Fibroblast of pulmonary artery (primary cell): ENCODE data around the gene NEDD9.

Experiments used
- DNase-seq: peaks from one replicate; pipeline ENCODE4 v3.0.0-alpha.2; 2010; ENCODE audit warnings: low read depth
- H3K4me3 ChIP-seq: replicated peaks from 2 replicates; pipeline ENCODE4 v1.5.1; 2011; ENCODE audit warnings: low read depth, mild to moderate bottlenecking, control low read depth, low read length, moderate library complexity
- TF ChIP-seq, protein P1 (sequence below): IDR thresholded peaks from 2 replicates; pipeline ENCODE4 v1.5.1; 2011; ENCODE audit warnings: mild to moderate bottlenecking, control low read depth, low read length, inconsistent platforms; ENCODE audit errors: missing control alignments

The NEDD9 gene, protein sequence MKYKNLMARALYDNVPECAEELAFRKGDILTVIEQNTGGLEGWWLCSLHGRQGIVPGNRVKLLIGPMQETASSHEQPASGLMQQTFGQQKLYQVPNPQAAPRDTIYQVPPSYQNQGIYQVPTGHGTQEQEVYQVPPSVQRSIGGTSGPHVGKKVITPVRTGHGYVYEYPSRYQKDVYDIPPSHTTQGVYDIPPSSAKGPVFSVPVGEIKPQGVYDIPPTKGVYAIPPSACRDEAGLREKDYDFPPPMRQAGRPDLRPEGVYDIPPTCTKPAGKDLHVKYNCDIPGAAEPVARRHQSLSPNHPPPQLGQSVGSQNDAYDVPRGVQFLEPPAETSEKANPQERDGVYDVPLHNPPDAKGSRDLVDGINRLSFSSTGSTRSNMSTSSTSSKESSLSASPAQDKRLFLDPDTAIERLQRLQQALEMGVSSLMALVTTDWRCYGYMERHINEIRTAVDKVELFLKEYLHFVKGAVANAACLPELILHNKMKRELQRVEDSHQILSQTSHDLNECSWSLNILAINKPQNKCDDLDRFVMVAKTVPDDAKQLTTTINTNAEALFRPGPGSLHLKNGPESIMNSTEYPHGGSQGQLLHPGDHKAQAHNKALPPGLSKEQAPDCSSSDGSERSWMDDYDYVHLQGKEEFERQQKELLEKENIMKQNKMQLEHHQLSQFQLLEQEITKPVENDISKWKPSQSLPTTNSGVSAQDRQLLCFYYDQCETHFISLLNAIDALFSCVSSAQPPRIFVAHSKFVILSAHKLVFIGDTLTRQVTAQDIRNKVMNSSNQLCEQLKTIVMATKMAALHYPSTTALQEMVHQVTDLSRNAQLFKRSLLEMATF

DNA sequence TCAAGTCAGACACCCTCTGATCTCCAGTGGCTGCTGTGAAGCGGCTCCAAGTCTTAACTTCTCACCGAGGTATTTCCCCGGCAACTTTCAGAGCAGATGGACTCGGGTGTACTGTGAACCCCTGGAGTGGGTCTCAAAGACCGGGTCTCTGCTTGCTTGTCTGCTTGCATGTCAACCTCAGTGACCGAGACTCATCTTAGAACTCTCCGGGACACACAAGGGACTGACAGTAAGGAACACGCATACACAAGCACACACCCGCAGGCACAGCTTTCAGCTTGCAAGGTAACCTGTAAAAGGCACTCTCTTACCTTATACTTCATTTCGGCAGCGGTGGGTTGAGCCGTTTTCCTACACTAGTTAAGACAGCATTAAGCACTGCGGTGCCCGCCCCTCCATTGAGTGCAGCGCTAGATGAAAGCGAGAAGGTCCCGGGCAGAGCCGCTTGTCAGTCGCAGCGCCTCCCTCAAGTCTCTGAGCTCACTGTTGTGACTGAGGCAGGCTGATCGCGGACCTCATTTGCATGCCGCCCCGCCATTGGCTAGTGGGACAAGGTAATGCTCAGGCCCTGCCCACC is at the start of gene NEDD9:
Gene NEDD9, minus strand, starts transcription at position 476 of the 577 bp plus-strand sequence. Its CDS starts 153 bp downstream, at position 323.
- TF ChIP-seq, protein P1, sequence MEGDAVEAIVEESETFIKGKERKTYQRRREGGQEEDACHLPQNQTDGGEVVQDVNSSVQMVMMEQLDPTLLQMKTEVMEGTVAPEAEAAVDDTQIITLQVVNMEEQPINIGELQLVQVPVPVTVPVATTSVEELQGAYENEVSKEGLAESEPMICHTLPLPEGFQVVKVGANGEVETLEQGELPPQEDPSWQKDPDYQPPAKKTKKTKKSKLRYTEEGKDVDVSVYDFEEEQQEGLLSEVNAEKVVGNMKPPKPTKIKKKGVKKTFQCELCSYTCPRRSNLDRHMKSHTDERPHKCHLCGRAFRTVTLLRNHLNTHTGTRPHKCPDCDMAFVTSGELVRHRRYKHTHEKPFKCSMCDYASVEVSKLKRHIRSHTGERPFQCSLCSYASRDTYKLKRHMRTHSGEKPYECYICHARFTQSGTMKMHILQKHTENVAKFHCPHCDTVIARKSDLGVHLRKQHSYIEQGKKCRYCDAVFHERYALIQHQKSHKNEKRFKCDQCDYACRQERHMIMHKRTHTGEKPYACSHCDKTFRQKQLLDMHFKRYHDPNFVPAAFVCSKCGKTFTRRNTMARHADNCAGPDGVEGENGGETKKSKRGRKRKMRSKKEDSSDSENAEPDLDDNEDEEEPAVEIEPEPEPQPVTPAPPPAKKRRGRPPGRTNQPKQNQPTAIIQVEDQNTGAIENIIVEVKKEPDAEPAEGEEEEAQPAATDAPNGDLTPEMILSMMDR: no peak
- DNase-seq: peak; percentile 97
- peak within 1 kb of the TSS; percentile 79 for H3K4me3 ChIP-seq

DNA sequence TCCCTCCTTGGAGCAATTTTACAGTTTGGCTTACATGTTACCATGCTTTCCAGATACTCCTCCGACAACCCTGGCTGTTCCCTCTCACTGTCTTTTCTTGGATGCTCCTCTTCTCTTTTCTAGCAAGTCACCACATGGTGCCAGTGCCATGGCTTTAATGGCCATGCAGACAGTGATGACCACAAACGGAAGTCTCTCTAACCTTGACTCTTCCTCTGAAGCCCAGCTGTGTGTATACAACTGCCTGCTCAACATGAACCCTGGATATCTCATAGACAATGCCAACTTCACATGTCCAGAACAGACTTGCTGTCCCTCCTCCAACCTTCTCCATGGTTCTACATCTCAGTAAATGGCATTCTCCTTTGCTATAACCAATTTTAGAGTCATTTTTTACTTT is 49.8 kb upstream of the NEDD9 start:
- DNase-seq: no peak
- no peak overlapping the region for H3K4me3 ChIP-seq
- TF ChIP-seq, protein P1: no peak

DNA sequence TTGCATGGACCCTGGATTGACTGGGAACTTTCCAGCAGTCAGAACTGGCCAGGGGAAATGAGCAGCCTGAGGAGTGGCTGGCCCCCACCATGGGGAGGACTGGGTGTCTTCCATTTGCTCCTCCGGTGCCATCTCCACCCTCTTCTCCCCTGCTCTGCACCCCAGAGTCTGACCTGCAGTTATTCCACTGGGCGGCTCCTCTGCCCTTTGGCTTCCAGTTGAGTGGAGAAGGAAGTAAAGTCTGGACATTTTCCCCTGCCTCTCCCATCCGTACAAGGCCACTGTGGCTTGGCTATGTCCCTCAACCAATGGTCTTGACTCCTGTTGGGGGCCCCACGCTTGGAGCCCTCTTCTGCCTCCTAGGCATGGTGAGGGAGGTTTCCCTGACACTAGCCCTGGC is 47.9 kb upstream of the NEDD9 start:
- no peak for DNase-seq
- H3K4me3 ChIP-seq: no peak overlapping the region
- TF ChIP-seq, protein P1: no peak

DNA sequence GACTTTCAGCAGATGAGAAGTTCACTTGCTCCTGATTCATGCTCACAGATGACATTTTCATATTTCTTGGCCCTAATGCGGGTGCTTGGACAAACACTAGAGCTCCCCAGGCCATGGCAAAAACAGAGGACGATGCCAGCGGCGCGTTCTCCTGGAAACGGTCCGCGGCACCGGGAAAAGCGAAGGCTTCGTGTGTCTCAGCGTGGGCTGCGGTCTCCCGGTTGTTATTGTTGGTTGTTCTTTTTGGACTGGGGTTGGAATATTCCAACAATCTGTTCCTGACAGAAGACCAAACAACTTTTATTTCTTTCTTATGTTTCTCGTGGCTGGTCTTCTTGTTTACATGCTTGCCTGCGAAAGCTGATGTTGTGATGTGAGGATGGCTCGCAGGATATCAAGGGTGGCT is 46.8 kb upstream of the NEDD9 start:
- no peak overlapping the region for H3K4me3 ChIP-seq
- no peak for DNase-seq
- TF ChIP-seq, protein P1: no peak

DNA sequence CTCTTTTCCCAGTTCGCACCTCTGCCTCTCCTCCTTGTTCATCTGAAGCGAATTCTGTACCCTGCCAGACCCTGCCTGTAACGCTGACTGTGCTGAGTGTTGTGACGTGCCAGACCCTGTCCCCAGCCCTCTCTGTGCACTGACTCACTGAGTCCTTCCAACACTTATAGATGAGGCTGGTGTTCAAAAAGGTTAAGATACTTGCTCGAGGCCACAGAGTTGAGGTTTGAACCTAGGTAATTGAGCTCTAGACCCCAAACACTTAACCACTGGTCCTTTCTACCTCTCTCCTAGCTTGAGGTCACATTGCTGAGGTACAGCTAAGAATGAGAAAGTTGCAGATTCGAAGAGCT is 45.7 kb upstream of the NEDD9 start:
- DNase-seq: no peak
- H3K4me3 ChIP-seq: no peak overlapping the region
- TF ChIP-seq, protein P1: no peak

DNA sequence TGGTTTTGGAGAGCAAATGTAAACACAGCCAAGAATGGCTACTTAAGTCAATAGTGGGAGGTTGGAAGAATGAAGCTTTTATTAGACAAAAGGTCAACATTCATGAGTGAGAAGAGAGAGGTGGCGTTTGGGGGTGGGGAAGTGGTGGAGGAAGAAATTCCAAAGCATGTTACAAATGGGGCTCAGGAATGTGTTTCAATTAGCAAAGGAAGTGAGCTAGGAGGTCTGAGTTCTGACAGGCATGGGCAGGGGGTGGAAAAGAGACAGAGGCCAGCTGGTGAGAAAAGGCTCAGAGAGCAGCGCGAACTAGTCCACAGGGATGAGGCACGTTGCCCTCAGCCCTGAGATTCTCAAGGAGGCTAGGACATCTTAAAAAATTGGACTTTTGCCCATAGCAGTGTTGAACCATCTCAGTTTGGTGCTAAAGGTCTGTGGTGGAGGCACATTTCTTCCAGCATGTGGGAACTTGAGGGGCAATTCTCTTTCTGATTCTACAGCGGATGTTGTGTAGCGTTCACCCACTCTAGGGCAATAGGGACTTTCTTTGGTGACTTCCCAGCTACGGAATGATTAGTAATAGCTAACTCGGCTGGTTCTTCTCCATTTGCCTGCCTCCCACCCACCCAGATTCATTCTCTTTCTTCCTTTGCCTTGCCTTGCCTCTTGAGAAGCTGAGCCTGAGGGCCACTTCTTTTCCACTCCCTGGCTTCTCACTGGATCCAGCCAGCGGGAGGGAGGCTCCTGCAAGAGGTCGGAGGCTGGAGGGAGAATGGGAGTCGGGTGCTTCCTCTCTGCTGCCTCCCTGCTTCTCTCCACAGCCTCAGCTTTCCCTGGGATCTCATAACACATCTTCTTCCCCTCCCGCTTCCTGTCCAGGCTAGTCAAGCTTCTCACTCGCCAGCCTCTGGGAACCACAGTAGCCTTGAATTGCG is 45.1 kb upstream of the NEDD9 start:
- peak; percentile 73 for DNase-seq
- TF ChIP-seq, protein P1: no peak
- H3K4me3 ChIP-seq: no peak overlapping the region
